GM13976 (cell line): ENCODE results near the gene ITPRIPL1.

Source experiments
- DNase-seq: peaks from one replicate; pipeline ENCODE4 v3.0.0; 2012; ENCODE audit warnings: low spot score
- in situ Hi-C: fragments of 300-500 bp; cut with MboI; formaldehyde crosslinking; loops from one replicate; pipeline ENCODE4 v1.12.0; 2022; ENCODE audit warnings: low sequenced_read_pairs, mixed read lengths, inconsistent platforms; ENCODE audit not compliant: unreplicated experiment
- TF ChIP-seq, protein P1 (sequence below): IDR thresholded peaks from 2 replicates; pipeline ENCODE4 v1.5.1; 2012; ENCODE audit warnings: borderline replicate concordance, mild to moderate bottlenecking; ENCODE audit not compliant: insufficient read depth; ENCODE audit errors: extremely low read depth, missing control alignments, control extremely low read depth

Gene ITPRIPL1

DNA sequence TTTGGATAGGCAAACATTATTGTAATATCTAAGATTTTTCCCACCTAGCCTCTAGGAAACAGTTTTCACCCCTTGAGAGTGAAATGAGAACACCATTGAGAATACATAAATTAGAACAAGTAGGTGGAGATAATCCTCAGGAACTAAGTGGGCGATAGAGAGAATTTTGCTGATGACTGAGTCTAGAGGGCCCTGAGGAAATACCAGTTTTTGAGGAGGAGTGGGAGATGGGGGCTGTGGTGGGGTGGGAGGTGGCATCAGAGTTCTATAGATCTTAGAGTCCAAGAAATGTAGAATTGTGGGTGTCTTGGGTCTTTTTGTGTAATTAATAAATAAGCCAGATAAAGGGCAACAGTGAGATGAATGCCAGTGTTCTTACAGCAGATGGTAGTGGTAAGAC is 22.3 kb downstream of the ITPRIPL1 start:
- TF ChIP-seq, protein P1, sequence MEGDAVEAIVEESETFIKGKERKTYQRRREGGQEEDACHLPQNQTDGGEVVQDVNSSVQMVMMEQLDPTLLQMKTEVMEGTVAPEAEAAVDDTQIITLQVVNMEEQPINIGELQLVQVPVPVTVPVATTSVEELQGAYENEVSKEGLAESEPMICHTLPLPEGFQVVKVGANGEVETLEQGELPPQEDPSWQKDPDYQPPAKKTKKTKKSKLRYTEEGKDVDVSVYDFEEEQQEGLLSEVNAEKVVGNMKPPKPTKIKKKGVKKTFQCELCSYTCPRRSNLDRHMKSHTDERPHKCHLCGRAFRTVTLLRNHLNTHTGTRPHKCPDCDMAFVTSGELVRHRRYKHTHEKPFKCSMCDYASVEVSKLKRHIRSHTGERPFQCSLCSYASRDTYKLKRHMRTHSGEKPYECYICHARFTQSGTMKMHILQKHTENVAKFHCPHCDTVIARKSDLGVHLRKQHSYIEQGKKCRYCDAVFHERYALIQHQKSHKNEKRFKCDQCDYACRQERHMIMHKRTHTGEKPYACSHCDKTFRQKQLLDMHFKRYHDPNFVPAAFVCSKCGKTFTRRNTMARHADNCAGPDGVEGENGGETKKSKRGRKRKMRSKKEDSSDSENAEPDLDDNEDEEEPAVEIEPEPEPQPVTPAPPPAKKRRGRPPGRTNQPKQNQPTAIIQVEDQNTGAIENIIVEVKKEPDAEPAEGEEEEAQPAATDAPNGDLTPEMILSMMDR, result no peak
- no peak for DNase-seq
- in situ Hi-C loops, result no loop called here

DNA sequence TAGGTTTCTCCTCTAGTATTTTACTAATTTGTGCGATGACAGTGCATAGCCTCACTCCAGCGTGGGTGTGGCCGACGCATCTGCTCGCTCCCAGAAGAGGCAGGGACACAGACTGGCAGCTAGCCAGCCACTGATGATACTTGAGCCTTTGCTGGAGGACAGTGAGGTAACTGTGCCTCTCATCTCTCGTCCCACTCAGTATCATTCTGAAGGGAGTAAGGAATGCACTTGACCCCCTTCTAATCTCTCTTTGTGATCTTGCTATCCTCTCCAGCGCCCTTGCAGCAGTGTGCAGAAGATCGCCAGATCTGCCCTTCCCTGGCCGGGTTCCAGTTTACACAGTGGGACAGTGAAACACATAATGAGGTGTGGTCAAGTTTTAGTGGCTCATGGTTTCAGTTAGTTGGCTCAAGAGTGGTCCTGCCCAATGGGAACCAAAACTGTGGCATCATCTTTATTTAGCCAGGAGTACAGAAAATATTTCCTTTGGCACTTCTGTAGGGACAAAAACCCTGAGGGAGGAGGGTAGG is 28.0 kb downstream of the ITPRIPL1 start:
- in situ Hi-C loops, result no loop called here
- TF ChIP-seq, protein P1, result no peak
- DNase-seq, result no peak

DNA sequence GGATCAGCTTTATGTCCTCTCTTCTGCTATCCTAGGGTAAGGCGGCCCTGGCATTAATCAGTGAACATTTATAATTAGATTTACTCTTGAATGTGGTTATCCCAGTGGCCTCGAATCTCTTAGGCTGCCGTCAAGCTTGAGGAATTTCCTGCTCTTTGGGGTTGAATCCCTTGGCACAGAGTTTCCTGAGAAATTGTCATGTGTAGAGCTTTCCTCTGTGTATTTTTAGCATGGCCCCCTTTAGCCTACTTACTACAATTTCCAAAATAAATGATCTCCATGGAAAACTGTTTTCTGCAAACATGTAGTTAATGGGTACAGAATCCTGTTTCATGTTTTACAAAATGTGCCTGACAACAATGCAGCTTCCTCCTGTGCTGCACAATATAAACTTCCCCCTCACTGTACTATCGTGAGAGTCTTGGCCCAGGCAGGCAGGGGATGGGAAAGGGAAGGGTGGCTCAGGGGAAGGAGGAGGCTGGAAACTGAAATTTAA is 28.5 kb downstream of the ITPRIPL1 start:
- in situ Hi-C loops, result no loop called here
- TF ChIP-seq, protein P1, result no peak
- no peak for DNase-seq

DNA sequence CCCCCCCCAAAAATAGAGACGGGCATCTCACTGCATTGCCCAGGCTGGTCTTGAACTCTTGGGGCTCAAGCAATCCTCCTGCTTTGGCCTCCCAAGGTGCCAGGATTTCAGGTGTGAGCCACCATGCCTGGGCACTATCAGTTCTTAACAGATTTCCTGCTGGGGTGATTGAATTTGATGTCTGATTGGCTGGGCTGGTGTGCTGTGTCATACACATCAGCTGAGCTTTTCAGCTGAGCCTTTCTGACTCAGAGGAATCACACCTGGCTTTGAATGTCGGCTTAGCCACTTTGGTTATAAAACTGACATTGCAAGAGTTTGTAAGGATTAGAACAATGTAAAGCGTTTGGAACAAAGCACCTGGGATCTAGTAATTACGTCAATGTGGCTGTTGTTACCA is 29.4 kb downstream of the ITPRIPL1 start:
- DNase-seq, result no peak
- in situ Hi-C loops, result no loop called here
- TF ChIP-seq, protein P1, result no peak

DNA sequence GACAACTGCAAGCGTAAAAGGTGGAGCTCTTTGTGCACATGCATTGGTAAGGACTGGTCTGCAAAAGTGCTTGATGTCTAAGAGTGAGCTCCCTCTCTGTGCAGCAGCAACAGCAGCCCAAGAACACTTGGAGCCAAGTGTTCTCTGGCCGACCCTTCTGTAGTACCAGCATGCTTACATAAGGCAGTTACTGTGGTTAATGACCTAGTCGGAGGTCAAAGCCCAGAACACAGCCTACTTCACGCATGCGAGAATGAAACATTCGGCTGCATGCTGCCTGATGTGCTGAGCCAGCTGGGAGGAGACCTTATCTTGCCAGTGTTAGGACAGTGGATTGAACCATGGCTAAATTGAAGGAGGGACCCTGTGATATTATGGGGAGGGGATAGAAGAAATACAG is 31.8 kb downstream of the ITPRIPL1 start:
- TF ChIP-seq, protein P1, result no peak
- in situ Hi-C loops, result no loop called here
- DNase-seq, result no peak

DNA sequence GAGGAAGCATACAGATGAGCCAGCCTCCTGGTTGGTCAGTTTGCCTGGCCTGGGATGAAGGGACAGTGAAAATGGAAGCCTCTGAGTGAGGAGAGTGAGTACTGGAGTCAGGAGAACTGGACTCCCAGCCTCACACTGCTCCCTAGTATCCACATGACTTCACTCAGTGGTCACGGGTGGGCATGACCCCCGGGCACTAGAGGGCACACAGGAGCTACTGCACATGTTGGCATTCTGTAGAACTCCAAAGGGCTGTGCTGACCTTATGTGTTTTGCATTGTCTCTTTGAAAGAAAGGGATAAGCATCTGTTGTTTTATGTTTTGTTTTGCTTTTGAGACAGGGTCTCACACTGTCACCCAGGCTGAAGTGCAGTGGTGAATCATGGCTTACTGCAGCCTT is 34.2 kb downstream of the ITPRIPL1 start:
- in situ Hi-C loops, result no loop called here
- TF ChIP-seq, protein P1, result peak; percentile 24
- no peak for DNase-seq
